HG02623 (cell line): ENCODE data around the gene TMPRSS3.
"Not testable (repeated sequence)": the region's sequence is repeated elsewhere in the genome, so short reads cannot be mapped to it uniquely, and the experiment has no call there.

Experiments
- ATAC-seq: cut with Tn5 transposase; IDR thresholded peaks from one replicate; pipeline ENCODE4 v1.9.1; 2021; ENCODE audit warnings: moderate library complexity; ENCODE audit not compliant: unreplicated experiment

Gene TMPRSS3

DNA sequence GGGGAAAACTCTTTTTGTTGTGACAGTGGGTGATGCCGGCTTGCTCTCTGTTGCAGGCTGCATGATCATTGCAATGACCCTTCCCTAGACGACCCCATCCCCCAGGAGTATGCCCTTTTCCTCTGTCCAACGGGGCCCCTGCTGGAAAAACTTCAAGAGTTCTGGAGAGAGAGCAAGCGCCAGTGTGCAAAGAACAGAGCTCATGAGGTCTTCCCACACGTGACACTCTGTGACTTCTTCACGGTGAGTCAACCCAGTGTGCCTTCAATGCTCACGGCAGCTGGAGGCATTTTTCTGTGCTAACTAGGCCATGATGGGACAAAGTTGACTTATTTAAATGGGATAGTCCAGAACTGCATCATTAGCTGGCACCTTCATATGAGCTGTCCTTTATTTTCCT is 13.5 kb upstream of the TMPRSS3 start:
- no peak for ATAC-seq

GRCh38 chr21:42408718-42409117 is 12.9 kb upstream of the TMPRSS3 start:
- ATAC-seq: not testable (repeated sequence)

DNA sequence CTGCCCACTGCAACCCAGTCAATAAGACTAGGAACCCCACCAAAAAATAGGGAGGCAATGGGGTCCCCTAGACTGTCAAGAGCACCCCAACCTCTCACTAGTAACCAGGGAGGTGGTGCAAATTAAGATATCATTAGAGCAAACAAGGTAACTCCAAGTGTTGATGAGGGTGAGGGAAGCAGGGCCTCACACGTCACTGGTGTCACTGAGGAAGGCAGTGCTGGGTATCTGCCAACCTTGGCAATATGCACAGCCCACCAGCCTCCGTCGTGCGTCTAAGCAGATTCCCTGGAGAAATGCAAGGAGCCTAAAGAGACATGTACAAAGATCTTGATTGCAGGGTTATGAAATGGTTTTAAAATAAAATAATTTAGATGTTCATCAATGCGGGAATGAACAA is 11.6 kb upstream of the TMPRSS3 start:
- ATAC-seq: no peak

DNA sequence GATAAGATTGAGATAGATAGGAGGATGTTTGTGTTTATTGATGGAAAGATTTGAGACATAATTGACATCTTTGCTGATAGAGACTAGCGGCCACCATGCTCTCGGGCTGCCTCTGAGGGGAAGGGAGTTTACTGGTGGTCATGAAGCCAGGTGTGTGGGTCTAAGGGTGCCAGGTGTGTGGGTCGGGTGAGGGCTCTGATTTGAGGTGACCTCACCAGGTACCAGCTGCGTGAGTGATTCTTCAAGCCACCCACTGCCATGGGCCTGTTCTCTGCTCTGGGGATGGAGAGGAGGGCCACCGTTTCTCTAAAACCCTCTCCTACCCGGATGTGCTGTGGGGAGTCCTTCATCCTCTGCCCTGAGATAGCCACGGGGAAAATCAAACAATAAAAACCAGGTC is 11.0 kb upstream of the TMPRSS3 start:
- no peak for ATAC-seq

GRCh38 chr21:42406201-42406621 is 10.4 kb upstream of the TMPRSS3 start:
- no peak for ATAC-seq

- ATAC-seq: no peak
Observed at GRCh38 chr21:42405064-42406013, 9.5 kb upstream of the TMPRSS3 start.

- ATAC-seq: no peak
Observed at GRCh38 chr21:42404539-42404938, 8.7 kb upstream of the TMPRSS3 start.

GRCh38 chr21:42403611-42404231 is 7.9 kb upstream of the TMPRSS3 start, which contains the start of gene UBASH3A:
TSS of gene UBASH3A (plus strand) at chr21:42403902. CDS start at chr21:42403946, 44 bp downstream.
- ATAC-seq: no peak

- no peak for ATAC-seq
Observed at GRCh38 chr21:42401820-42402251, 6.0 kb upstream of the TMPRSS3 start.

DNA sequence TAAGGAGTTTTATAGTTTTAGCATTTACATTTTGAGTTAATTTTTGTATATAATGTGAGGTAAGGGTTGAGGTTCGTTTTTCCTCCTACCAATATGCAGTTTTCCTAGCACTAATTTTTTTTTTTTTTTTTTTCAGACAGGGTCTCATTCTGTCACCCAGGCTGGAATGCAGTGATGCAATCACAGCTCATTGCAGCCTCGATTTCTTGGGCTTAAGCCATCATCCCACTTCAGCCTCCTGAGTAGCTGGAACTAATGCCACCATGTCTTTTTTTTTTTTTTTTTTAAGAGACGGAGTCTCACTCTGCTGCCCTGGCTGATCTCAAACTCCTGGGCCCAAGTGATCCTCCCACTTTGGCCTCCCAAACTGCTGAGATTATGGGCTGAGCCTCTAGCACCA is 5.3 kb upstream of the TMPRSS3 start:
- no peak for ATAC-seq

- no peak for ATAC-seq
Observed at GRCh38 chr21:42400525-42400924, 4.7 kb upstream of the TMPRSS3 start.

DNA sequence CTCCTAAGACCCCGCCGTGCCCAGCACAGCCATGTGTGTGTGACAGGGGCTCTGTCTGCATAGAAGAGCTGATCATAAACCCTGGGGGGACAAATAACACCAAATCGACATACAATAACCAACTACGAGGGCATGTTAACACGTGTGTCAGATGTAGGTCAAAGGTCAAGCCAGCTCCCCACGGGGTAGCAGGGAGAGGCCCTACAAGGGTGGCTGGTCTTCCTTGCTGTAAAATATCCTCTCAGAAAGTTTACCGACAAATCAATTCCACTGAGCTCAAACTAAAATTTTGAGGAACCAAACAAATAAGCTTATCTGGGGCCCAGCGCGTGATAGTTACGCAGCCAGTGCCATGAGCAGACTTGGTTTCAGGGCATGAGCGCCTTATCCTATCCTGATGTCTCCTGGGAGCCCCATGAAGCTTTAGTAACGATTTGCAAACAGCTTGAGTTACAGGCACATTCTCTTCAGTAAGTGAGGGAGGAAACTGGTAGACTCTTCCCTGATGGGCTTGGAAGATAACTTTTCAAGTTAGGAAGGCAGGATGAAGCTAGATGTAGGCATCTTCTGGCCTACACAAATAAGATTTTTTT is 2.7 kb upstream of the TMPRSS3 start:
- no peak for ATAC-seq

- no peak for ATAC-seq
Observed at GRCh38 chr21:42397746-42398394, 2.0 kb upstream of the TMPRSS3 start.

- ATAC-seq: no peak
Observed at GRCh38 chr21:42396799-42397745, 1.2 kb upstream of the TMPRSS3 start.

GRCh38 chr21:42395302-42395701 is 550 bp downstream of the TMPRSS3 start:
- no peak for ATAC-seq

DNA sequence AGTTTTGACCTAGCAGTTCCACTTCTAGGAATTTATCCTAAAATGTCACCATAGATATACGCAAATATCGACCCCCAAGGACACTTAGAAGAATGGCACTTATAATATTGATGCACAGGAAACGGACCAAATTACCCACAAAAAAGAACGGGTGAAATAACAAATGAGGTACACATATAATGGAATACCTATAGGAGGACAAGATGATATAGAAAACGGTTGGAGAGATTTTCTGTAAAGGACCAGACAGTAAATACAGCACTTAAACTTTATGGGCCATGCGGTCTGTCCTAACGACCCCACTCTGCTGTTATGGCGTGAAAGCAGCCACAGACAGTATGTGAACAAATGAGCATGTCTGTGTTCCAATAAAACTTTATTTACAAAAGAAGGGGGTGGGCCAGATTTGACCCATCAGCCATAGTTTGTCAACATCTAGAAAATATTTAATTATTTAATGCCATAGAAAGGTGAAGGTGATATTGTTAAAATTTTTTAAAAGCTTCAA is 2.4 kb downstream of the TMPRSS3 start:
- no peak for ATAC-seq

GRCh38 chr21:42392731-42393442 is 3.0 kb downstream of the TMPRSS3 start:
- ATAC-seq: no peak

DNA sequence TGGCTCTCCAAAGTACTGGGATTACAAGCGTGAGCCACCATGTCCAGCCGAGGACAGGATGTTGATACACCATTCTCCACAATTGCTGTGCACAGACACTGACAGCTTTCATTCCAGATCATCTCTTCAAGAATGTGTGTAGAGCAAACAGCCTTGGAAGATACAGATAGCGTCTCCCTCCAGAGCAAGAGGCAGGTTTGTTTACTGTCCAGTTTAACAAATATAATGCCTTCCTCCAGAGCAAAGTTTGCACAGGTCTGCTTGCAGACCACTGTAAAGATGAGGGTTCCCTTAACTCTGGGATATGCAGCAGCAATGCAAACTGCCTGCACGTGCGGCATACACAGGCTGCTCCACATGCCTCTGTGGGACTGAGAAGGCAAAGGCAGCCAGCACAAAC is 4.6 kb downstream of the TMPRSS3 start:
- no peak for ATAC-seq

DNA sequence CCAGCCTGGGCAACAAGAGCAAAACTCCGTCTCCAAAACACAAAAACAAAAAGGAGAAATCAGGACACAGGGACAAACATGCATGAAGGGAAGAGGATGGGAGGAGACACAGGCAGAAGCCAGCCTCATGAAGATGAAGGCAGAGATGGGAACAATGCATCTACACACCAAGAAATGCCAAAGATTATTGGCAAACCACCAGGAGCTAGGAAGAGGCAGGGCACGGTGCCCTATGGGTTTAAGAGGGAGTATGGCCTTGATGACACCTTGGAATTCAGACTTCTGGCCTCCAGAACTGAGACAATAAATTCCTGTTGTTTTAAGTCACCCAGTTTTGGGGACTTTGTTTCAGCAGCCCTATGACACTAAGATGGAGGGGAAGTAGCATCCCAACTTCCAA is 5.2 kb downstream of the TMPRSS3 start:
- no peak for ATAC-seq
